D341Med (cell line): ENCODE data around the gene IL18RAP.

Experiments used
- DNase-seq: peaks from one replicate; pipeline ENCODE4 v3.0.0; 2012; ENCODE audit warnings: low spot score

IL18RAP gene

GRCh38 chr2:102460467-102460866, 37.5 kb downstream of the IL18RAP start:
- no peak for DNase-seq

GRCh38 chr2:102461188-102461587, 38.2 kb downstream of the IL18RAP start:
- no peak for DNase-seq

GRCh38 chr2:102463160-102463559, 40.2 kb downstream of the IL18RAP start:
- DNase-seq: no peak

- DNase-seq: no peak
These were observed 47.2 kb downstream of the IL18RAP start for GRCh38 chr2:102470168-102470567.

- DNase-seq: peak; percentile 41
These were observed 50.1 kb downstream of the IL18RAP start, which contains the start of gene SLC9A4 for GRCh38 chr2:102473020-102473419. SLC9A4 (plus strand) TSS chr2:102473226; CDS start chr2:102473760, 534 bp downstream.

GRCh38 chr2:102473631-102474030, 50.7 kb downstream of the IL18RAP start:
- DNase-seq: no peak

- no peak for DNase-seq
These were observed 51.8 kb downstream of the IL18RAP start for GRCh38 chr2:102474785-102475184.

GRCh38 chr2:102478686-102479470, 55.9 kb downstream of the IL18RAP start:
- DNase-seq: no peak

GRCh38 chr2:102480285-102481195, 57.6 kb downstream of the IL18RAP start:
- DNase-seq: no peak

GRCh38 chr2:102481931-102482330, 59.0 kb downstream of the IL18RAP start:
- no peak for DNase-seq

GRCh38 chr2:102483086-102483485, 60.1 kb downstream of the IL18RAP start:
- no peak for DNase-seq

- DNase-seq: no peak
These were observed 61.5 kb downstream of the IL18RAP start for GRCh38 chr2:102484310-102485061.

GRCh38 chr2:102485147-102485785, 62.3 kb downstream of the IL18RAP start:
- no peak for DNase-seq

GRCh38 chr2:102486941-102487702, 64.2 kb downstream of the IL18RAP start:
- DNase-seq: no peak

- no peak for DNase-seq
These were observed 65.0 kb downstream of the IL18RAP start for GRCh38 chr2:102487761-102488462.

- no peak for DNase-seq
These were observed 66.7 kb downstream of the IL18RAP start for GRCh38 chr2:102489646-102490045.

- no peak for DNase-seq
These were observed 69.0 kb downstream of the IL18RAP start for GRCh38 chr2:102492006-102492405.

- no peak for DNase-seq
These were observed 71.6 kb downstream of the IL18RAP start for GRCh38 chr2:102494570-102494969.

- no peak for DNase-seq
These were observed 75.5 kb downstream of the IL18RAP start for GRCh38 chr2:102498414-102498813.

GRCh38 chr2:102499558-102499957, 76.6 kb downstream of the IL18RAP start:
- DNase-seq: no peak
